TTC549 (cell line): ENCODE results near the gene CSNK2B.
A peak's percentile ranks its signal among the peaks of the same experiment; 100 is the strongest.

ENCODE experiments used
- FAIRE-seq: peaks from 2 replicates; lab custom pipeline; 2012; peaks lifted over from hg19 to GRCh38; lab: Jason Lieb, UNC

CSNK2B gene

GRCh38 chr6:31660381-31661261 is 5.3 kb upstream of the CSNK2B start, which contains the start of gene C6orf47:
Gene C6orf47, minus strand, starts transcription at chr6:31660778. Its CDS starts 831 bp downstream, at chr6:31659947.
- no peak for FAIRE-seq

GRCh38 chr6:31661262-31662123 is 4.4 kb upstream of the CSNK2B start:
- no peak for FAIRE-seq

GRCh38 chr6:31662124-31662723 is 3.7 kb upstream of the CSNK2B start:
- FAIRE-seq: no peak

- no peak for FAIRE-seq
Observed at GRCh38 chr6:31663126-31663960, 2.5 kb upstream of the CSNK2B start.

- no peak for FAIRE-seq
Observed at GRCh38 chr6:31663961-31664789, 1.7 kb upstream of the CSNK2B start.

GRCh38 chr6:31664790-31665500 is 935 bp upstream of the CSNK2B start, which contains the start of gene GPANK1:
Gene GPANK1, minus strand, starts transcription at chr6:31664997. Its CDS starts 519 bp downstream, at chr6:31664478.
- FAIRE-seq: peak; percentile 53

- no peak for FAIRE-seq
Observed at GRCh38 chr6:31666337-31666965, 571 bp downstream of the CSNK2B start.

- FAIRE-seq: no peak
Observed at GRCh38 chr6:31669676-31670075, 3.8 kb downstream of the CSNK2B start, which contains the start of gene LY6G5B. Gene LY6G5B, plus strand, starts transcription at chr6:31669976. Its CDS starts 975 bp downstream, at chr6:31670951.

GRCh38 chr6:31676322-31676903 is 10.5 kb downstream of the CSNK2B start:
- FAIRE-seq: no peak

GRCh38 chr6:31676904-31677303 is 11.0 kb downstream of the CSNK2B start:
- FAIRE-seq: no peak

- FAIRE-seq: no peak
Observed at GRCh38 chr6:31677955-31678354, 12.1 kb downstream of the CSNK2B start.

GRCh38 chr6:31680226-31681134 is 14.6 kb downstream of the CSNK2B start, which contains the start of gene LY6G5C:
Gene LY6G5C, minus strand, starts transcription at chr6:31681067. Its CDS starts 694 bp downstream, at chr6:31680373.
- FAIRE-seq: no peak

- no peak for FAIRE-seq
Observed at GRCh38 chr6:31681135-31681671, 15.3 kb downstream of the CSNK2B start.

- no peak for FAIRE-seq
Observed at GRCh38 chr6:31683591-31683990, 17.7 kb downstream of the CSNK2B start.

- no peak for FAIRE-seq
Observed at GRCh38 chr6:31686483-31686882, 20.6 kb downstream of the CSNK2B start.

- FAIRE-seq: no peak
Observed at GRCh38 chr6:31687321-31687720, 21.4 kb downstream of the CSNK2B start.
